ENCODE measurements around the gene ART1.

ART1 gene

GRCh38 chr11:3712274-3712673 is 67.3 kb downstream of the ART1 start:
- no peak for DNase-seq

Measured in hypothalamus (tissue), 51 donors.